HUES48 (cell line): Measurements from ENCODE around the gene BUB1.
"Not testable (repeated sequence)": the region's sequence is repeated elsewhere in the genome, so short reads cannot be mapped to it uniquely, and the experiment has no call there.

Experiments used
- H3K27ac ChIP-seq: one replicate; pipeline ENCODE4 v1.7.0; 2013; ENCODE audit warnings: low read depth, low read length, inconsistent platforms
- H3K27me3 ChIP-seq: 2 replicates; pipeline ENCODE4 v1.6.1; 2013; ENCODE audit warnings: mild to moderate bottlenecking, low read length; ENCODE audit not compliant: control insufficient read depth, insufficient read depth
- H3K36me3 ChIP-seq: 2 replicates; pipeline ENCODE4 v1.6.1; 2013; ENCODE audit warnings: low read length; ENCODE audit not compliant: control insufficient read depth, insufficient read depth
- H3K4me1 ChIP-seq: 2 replicates; pipeline ENCODE4 v1.6.1; 2013; ENCODE audit warnings: mild to moderate bottlenecking, low read length; ENCODE audit not compliant: control insufficient read depth, insufficient read depth
- H3K4me3 ChIP-seq: 2 replicates; pipeline ENCODE4 v1.5.1; 2013; ENCODE audit warnings: mild to moderate bottlenecking, low read depth, low read length
- H3K9ac ChIP-seq: 2 replicates; pipeline ENCODE4 v1.6.1; 2013; ENCODE audit warnings: mild to moderate bottlenecking, low read depth, low read length, moderate library complexity
- H3K9me3 ChIP-seq: 2 replicates; pipeline ENCODE4 v1.6.1; 2013; ENCODE audit warnings: low read length; ENCODE audit not compliant: control insufficient read depth, insufficient read depth

Gene BUB1

DNA sequence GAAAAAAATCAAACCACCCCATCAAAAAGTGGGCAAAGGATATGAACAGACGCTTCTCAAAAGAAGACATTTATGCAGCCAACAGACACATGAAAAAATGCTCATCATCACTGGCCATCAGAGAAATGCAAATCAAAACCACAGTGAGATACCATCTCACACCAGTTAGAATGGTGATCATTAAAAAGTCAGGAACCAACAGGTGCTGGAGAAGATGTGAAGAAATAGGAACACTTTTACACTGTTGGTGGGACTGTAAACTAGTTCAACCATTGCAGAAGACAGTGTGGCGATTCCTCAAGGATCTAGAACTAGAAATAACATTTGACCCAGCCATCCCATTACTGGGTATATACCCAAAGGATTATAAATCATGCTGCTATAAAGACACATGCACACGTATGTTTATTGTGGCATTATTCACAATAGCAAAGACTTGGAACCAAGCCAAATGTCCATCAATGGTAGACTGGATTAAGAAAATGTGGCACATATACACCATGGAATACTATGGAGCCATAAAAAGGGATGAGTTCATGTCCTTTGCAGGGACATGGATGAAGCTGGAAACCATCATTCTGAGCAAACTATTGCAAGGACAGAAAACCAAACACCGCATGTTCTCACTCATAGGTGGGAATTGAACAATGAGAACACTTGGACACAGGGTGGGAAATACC, 41.8 kb downstream of the BUB1 start:
- peaks cover 53% of the 10 kb centered on the region for H3K36me3 ChIP-seq
- not testable (repeated sequence) for H3K9me3 ChIP-seq, H3K9ac ChIP-seq, H3K27me3 ChIP-seq, H3K27ac ChIP-seq, H3K4me3 ChIP-seq, H3K4me1 ChIP-seq

DNA sequence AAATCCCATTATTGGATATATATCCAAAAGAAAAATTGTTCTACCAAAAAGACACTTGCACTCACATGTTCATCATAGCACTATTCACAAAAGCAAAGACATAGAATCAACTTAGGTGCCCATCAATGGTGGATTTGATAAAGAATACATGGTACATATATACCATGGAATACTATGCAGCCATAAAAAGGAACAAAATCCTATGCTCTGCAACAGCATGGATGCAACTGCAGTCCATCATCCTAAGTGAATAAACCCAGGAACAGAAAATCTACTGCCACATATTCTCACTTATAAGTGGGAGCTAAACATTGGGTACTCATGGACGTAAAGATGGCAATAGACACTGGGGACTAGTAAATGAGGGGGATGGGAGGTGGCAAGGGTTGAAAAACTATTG, 50.5 kb downstream of the BUB1 start:
- H3K4me3 ChIP-seq, H3K4me1 ChIP-seq, H3K9ac ChIP-seq, H3K27me3 ChIP-seq, H3K27ac ChIP-seq, H3K9me3 ChIP-seq, H3K36me3 ChIP-seq: not testable (repeated sequence)

DNA sequence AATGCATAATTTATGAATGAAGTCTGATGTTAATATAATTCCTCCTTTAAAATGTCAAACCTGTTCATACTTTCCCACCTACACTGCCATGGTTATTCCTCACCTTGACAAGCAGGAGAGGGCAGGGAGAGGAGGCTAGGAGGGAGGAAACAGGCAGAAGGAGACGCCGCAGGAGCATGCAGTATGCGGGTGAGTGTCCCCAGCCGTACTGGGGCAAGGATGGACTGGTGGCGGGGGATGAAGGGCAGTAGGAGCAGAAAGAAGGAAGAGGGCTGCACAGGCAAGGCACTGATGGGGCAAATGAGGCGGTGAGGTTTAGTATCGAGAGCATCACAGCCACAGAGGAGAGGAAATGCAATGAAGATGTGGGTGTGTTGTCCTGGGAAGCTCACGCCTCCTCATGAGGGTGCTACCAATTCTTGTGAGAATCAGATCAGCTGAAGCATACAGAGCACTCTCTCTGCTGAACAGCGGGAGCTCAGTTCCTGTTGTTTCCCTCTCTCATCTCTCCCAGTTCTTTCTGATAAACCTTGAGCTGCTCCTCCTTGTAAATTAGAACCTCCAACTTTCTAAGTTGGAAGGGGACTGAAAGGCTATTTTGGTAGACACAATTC, 58.4 kb downstream of the BUB1 start:
- not testable (repeated sequence) for H3K36me3 ChIP-seq, H3K4me3 ChIP-seq, H3K27ac ChIP-seq, H3K4me1 ChIP-seq, H3K9me3 ChIP-seq, H3K9ac ChIP-seq, H3K27me3 ChIP-seq

DNA sequence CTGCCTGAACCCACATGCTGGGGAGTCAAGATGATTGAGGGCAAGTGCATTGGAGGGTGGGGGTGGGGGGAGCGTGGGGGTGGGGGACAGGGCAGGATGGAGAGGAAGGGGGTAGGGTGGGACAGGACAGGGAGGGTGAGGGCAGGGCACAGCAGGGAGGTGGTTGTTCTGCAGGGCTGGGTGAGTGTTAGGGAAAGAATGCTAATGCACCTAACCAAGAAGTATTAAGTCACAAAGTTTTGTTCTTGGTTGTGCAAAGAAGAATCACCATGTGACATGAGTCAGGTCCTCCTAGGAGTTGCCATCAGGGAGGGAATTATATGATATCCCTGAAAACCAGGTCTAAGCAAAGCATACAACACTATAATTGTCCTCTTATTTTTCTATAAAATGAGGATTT, 63.9 kb downstream of the BUB1 start:
- not testable (repeated sequence) for H3K36me3 ChIP-seq, H3K9me3 ChIP-seq, H3K4me1 ChIP-seq, H3K27ac ChIP-seq, H3K9ac ChIP-seq, H3K4me3 ChIP-seq, H3K27me3 ChIP-seq

DNA sequence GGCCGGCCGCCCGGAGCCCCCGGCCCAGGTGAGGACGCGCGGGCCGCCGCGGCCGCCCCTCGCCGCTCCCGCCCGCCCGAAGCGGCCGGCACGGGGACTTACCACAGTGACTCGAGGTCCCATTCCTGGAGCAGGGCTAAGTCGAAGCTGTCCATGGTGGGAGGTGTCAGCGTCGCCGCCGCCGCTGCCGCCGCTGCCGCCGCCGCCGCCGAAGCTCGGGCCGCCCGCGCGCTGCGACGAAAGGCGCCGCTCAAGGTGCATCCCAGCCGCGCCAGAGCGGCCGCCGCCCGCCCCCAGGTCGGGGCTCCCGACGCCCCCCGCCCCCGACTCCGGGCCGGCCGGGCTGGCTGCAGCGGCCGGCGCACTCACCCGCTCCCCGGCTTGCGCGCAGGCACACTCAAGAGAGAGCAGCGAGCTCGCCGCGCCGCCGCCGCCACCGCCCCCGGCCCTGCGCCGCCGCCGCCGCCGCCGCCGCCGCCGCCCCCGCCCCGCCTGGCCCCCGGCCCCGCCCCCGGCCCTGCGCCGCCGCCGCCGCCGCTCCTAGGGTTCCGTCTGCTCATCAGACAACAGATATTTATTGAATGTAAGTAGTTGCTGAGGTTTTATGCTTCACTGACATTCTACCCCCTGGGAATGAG, 67.1 kb downstream of the BUB1 start:
- not testable (repeated sequence) for H3K4me1 ChIP-seq, H3K9ac ChIP-seq, H3K9me3 ChIP-seq, H3K4me3 ChIP-seq, H3K27me3 ChIP-seq, H3K36me3 ChIP-seq, H3K27ac ChIP-seq

DNA sequence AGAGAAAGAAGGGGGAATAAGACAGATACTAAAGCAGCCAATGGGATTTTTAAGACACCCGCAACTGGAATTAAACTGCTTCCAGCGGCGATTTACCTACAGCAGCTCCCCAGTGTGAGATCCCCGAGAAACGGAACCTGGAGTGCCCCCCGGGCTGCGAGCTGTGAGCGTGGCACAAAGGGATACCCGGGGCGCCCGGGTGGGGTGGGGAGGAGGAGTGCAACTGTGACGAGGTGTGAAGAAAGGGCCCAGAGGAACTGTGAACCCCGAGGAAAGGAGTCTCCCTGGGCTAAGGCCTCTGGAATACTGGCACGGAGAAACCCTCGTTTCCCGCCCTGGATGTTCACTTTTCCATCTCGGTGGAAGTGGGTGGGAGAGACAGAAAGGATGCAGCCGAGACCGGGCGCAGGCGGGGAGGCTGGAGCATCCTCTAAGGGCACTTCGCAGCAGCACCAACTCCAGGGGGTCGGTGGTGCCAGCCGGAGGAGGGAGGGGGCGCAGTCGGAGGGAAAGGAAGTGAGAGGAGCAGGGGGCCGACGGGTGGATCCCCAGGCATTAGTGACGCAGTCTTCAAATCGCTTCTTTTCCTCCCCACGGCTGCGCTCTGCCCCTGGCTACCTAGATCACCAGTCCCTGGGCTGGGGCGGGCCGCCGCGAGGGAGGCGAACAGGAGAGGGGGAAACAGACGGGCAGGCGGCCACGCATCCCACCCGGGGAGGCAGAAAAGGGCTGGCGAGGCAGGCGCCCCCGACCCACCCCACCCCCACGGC, 67.8 kb downstream of the BUB1 start:
- H3K4me1 ChIP-seq, H3K27ac ChIP-seq, H3K9ac ChIP-seq, H3K9me3 ChIP-seq, H3K27me3 ChIP-seq, H3K4me3 ChIP-seq, H3K36me3 ChIP-seq: not testable (repeated sequence)

DNA sequence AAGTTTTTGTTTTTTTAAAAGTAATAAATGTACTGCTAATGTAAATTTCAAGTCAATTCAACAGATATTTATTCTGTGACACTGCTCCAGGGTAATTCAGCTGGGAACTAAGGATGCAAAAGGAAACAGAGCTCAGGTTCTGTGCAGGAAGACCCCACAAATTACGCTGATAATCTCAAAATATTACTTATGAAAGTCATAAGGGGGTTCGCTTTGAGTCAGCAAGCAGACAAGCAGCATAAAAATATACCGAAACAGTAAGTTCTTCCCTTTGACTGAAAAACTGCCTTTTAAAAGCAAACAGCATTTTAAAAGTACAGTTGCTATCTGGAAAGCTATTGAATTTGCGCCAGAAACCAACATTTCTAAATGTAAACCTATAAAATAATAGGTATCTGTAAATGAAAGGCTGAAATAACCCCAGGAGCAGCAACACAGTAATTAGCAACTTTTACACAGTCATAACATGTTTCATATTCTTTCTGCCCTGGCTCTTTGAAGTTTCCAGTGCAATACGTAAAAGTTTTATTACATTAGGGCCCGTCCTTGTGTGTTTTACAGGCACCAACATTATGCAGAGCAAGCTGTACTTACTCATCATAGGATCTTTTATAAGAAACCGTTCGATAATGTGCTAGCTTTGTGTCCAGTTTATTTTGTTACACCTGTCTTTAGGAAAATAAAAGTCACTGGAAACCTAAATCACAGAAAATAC, 68.9 kb downstream of the BUB1 start:
- not testable (repeated sequence) for H3K9me3 ChIP-seq, H3K36me3 ChIP-seq, H3K27me3 ChIP-seq, H3K4me3 ChIP-seq, H3K9ac ChIP-seq, H3K27ac ChIP-seq, H3K4me1 ChIP-seq

DNA sequence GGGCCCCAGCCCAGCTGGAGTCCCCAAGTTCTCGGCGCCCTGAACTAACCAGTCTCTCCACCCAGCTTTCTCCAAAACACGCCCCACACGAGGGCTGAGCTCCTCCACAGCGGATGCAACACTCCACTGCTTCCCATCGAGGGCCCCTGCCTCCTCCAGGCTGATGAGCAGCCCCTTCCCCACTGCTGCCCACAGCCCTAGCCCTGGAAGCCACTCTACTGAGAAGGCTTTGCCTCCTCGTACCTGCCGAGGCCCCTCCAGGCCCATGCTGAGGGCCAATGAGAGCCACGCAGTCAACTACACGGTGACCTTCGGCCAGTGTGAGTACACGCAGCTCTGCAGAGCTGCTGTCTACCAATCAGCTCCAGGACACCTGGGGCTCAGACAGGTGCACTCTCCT, 72.8 kb downstream of the BUB1 start:
- H3K4me1 ChIP-seq, H3K27me3 ChIP-seq, H3K36me3 ChIP-seq, H3K9me3 ChIP-seq, H3K27ac ChIP-seq, H3K4me3 ChIP-seq, H3K9ac ChIP-seq: not testable (repeated sequence)

DNA sequence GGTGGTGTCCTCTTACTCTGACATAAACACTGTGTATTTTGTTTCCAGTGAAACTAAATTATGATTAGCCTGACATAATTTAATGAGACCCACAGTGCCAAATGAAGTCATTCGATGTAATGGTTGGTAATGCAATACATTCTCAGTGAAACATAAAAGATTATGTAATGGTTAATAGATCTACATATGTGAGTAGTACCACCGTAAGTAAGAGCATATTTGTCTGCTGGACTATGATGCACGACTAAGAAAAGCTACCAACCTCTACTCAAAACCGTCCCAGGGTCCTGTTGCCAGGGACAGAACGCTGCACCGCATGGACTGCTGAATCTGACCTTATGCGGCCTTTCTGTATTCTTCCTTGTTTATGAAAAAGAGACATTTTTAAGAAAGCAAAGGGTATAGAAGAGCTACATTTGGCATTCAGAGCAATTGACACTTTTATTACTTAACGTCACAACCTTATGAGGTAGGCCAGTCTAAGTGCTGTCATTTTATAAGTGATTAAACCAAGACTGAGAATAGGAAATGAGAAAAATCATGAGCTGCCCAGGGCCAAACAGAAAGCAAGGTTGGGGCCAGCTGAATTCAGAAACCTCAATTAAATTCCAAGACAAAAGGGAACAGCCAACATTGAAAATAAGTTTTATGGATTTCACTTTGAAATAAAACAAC, 73.8 kb downstream of the BUB1 start:
- H3K9me3 ChIP-seq, H3K27me3 ChIP-seq, H3K4me1 ChIP-seq, H3K36me3 ChIP-seq, H3K9ac ChIP-seq, H3K27ac ChIP-seq, H3K4me3 ChIP-seq: not testable (repeated sequence)

DNA sequence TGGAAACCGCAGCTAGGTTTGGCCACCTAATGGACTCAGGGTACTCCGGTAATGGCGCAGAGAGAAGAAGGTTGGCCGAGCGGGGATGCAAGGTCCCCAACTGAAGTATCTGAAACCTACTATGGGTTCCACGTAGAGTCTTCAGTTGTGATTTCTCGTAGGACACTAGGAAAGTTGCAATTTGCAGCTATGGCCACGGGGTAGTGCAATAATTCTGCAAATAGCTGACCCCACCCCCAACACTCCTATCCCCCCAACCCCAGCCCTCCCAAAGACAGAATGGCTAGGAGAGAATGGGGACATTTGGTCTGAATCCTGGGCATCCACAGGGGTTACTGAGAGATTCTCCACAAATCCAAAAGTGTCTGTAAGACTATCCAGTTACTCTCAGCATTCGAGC, 75.7 kb downstream of the BUB1 start:
- H3K9me3 ChIP-seq, H3K4me3 ChIP-seq, H3K36me3 ChIP-seq, H3K9ac ChIP-seq, H3K27me3 ChIP-seq, H3K27ac ChIP-seq, H3K4me1 ChIP-seq: not testable (repeated sequence)
